CD14-positive monocyte (primary cell): ENCODE measurements around the gene BUD23. TPM values are rescaled to one million over a fixed set of nuclear protein-coding genes. Genes with fewer than 3 reads are reported as not detected.

Source experiments
- DNase-seq, 3 donors: peaks; one replicate each; pipeline ENCODE4 v3.0.0-alpha.2; 2011 to 2022
- H2AFZ ChIP-seq: 2 replicates; pipeline ENCODE4 v1.6.0; 2012; ENCODE audit warnings: mild to moderate bottlenecking, low read depth, low read length, inconsistent platforms; ENCODE audit not compliant: insufficient read depth, poor library complexity, severe bottlenecking
- H3K27ac ChIP-seq, 2 donors: 1 replicate in 1 of 2; 2 replicates in 1 of 2; pipeline ENCODE4 v1.5.1; 2012 to 2013; ENCODE audit warnings: low read length in 2 of 2, control low read depth in 1 of 2, inconsistent platforms in 1 of 2, low read depth in 1 of 2, mild to moderate bottlenecking in 1 of 2
- H3K27me3 ChIP-seq, 2 donors: one replicate each; pipeline versions ENCODE4 v1.6.0 to v1.6.1; 2011 to 2013; ENCODE audit warnings: low read length in 2 of 2; ENCODE audit not compliant: control insufficient read depth in 2 of 2, insufficient read depth in 2 of 2
- H3K36me3 ChIP-seq, 2 donors: replicated peaks in 1 of 2; 1 replicate in 1 of 2; 2 replicates in 1 of 2; pipeline versions ENCODE4 v1.5.1 to v1.6.1; 2012 to 2013; ENCODE audit warnings: low read length in 2 of 2, control low read depth in 1 of 2, inconsistent platforms in 1 of 2, mild to moderate bottlenecking in 1 of 2; ENCODE audit not compliant: insufficient read depth in 2 of 2, control insufficient read depth in 1 of 2
- H3K4me1 ChIP-seq, 2 donors: 1 replicate in 1 of 2; 2 replicates in 1 of 2; pipeline versions ENCODE4 v1.5.1 to v1.6.1; 2012 to 2013; ENCODE audit warnings: low read length in 2 of 2, control low read depth in 1 of 2, inconsistent platforms in 1 of 2, mild to moderate bottlenecking in 1 of 2, moderate library complexity in 1 of 2; ENCODE audit not compliant: insufficient read depth in 2 of 2, control insufficient read depth in 1 of 2
- H3K4me2 ChIP-seq: replicated peaks from 2 replicates; pipeline ENCODE3; 2012; ENCODE audit warnings: low read length, moderate library complexity, mild to moderate bottlenecking; ENCODE audit not compliant: poor library complexity, severe bottlenecking; ENCODE audit errors: extremely low read depth
- H3K4me3 ChIP-seq, 3 experiments: fragments of 200-600 bp in 1 of 3; sonication (generic) in 1 of 3; replicated peaks in 1 of 3; 1 replicate in 2 of 3; 2 replicates in 1 of 3; pipeline ENCODE4 v1.5.1; 2011 to 2013; ENCODE audit warnings: low read length in 3 of 3, mild to moderate bottlenecking in 3 of 3, control low read depth in 2 of 3, low read depth in 2 of 3, inconsistent platforms in 1 of 3, moderate library complexity in 1 of 3
- H3K79me2 ChIP-seq: 2 replicates; pipeline ENCODE4 v1.6.0; 2012; ENCODE audit warnings: mild to moderate bottlenecking, control low read depth, inconsistent platforms, low read length, moderate library complexity; ENCODE audit not compliant: insufficient read depth
- H3K9ac ChIP-seq: 2 replicates; pipeline ENCODE4 v1.6.0; 2017; ENCODE audit warnings: low read length, mild to moderate bottlenecking; ENCODE audit not compliant: insufficient read depth, poor library complexity, severe bottlenecking
- H3K9me3 ChIP-seq, 2 donors: replicated peaks in 1 of 2; 1 replicate in 1 of 2; 2 replicates in 1 of 2; pipeline versions ENCODE4 v1.5.1 to v1.6.1; 2012 to 2013; ENCODE audit warnings: low read length in 2 of 2, control low read depth in 1 of 2; ENCODE audit not compliant: control insufficient read depth in 1 of 2, insufficient read depth in 1 of 2
- H4K20me1 ChIP-seq: 2 replicates; pipeline ENCODE4 v1.6.0; 2012; ENCODE audit warnings: mild to moderate bottlenecking, low read length, control low read depth, moderate library complexity; ENCODE audit not compliant: insufficient read depth
- H3K27ac Mint-ChIP-seq, 7 donors: one replicate each; pipeline ENCODE4 v1.8.0; 2020; ENCODE audit warnings: mild to moderate bottlenecking in 7 of 7, mixed read lengths in 7 of 7, moderate library complexity in 6 of 7, inconsistent platforms in 2 of 7
- H3K27me3 Mint-ChIP-seq, 3 donors: one replicate each; pipeline ENCODE4 v1.8.0; 2021 to 2022; ENCODE audit warnings: low read depth in 3 of 3, mild to moderate bottlenecking in 3 of 3, mixed read lengths in 3 of 3, moderate library complexity in 3 of 3, inconsistent platforms in 1 of 3
- H3K36me3 Mint-ChIP-seq, 2 donors: one replicate each; pipeline ENCODE4 v1.8.0; 2020; ENCODE audit warnings: mixed read lengths in 2 of 2, inconsistent platforms in 1 of 2, mild to moderate bottlenecking in 1 of 2
- H3K4me1 Mint-ChIP-seq: one replicate; pipeline ENCODE4 v1.8.0; 2020; ENCODE audit warnings: mild to moderate bottlenecking, mixed read lengths
- H3K4me3 Mint-ChIP-seq, 2 donors: one replicate each; pipeline ENCODE4 v1.8.0; 2020; ENCODE audit warnings: mild to moderate bottlenecking in 2 of 2, mixed read lengths in 2 of 2, moderate library complexity in 1 of 2
- H3K9me3 Mint-ChIP-seq, 7 donors: one replicate each; pipeline ENCODE4 v1.8.0; 2020 to 2022; ENCODE audit warnings: mixed read lengths in 7 of 7, mild to moderate bottlenecking in 6 of 7, moderate library complexity in 6 of 7, inconsistent platforms in 2 of 7
- WGBS: methylation state at CpG from one replicate; pipeline ENCODE4 v1.1.5; 2013; ENCODE audit warnings: missing lambda C conversion rate; ENCODE audit not compliant: insufficient coverage; 5-methylcytosine and 5-hydroxymethylcytosine counted together
- intact Hi-C, 2 donors: fragments of 100-400 bp; cut with micrococcal nuclease; formaldehyde crosslinking; loops; one replicate each; pipeline versions ENCODE4 v1.15.0 to v1.15.1; 2023
- polyA plus RNA-seq, 3 donors: library from polyadenylated mRNA; depleted of rRNA in 1 of 3; unstranded in 2 of 3; stranded (reverse) in 1 of 3; fragments of 300-500 nt in 2 of 3; fragments of >200 nt in 1 of 3; fragmentation: Illumina TruSeq in 2 of 3; gene quantifications; 1 replicate in 2 of 3; 2 replicates in 1 of 3; pipeline ENCODE4 v1.2.3, GENCODE V29; 2012 to 2021
- TF ChIP-seq, protein P1 (sequence below): fragments of 200-600 bp; IDR thresholded peaks from one replicate; pipeline ENCODE4 v1.8.0; 2022; ENCODE audit warnings: antibody characterized with exemption, mild to moderate bottlenecking

The BUD23 gene
- polyA plus RNA-seq, 3 donors, result 44.5 to 51.9 (median 51.1) TPM

DNA sequence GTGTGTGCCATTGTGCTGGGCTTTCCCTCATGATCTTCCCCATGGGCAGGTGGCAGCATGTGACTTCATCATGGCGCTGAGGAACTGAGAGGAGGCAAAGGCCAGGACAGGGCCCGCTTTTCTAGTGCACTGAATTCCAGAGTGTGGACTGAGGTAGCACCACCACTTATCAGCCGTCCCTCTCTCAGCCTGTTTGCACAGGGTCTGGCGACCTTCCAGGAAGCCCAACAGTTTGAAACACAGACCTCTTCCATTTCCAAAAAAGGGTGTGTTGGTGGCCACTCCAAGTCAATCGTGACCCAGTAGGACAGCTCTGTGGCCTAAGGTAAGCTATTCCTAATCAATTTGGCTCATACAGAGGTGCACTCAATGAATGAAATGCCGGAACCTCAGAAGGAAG, 4.5 kb upstream of the BUD23 start:
- 100% methylated on average over 2 of the region's 6 CpGs for WGBS
- H3K4me3 Mint-ChIP-seq, result no peak overlapping the region
- peaks cover 15% of the 10 kb centered on the region for H4K20me1 ChIP-seq
- H3K27me3 Mint-ChIP-seq, result peaks cover 4 to 10% (median 10%) of the 10 kb centered on the region in 3 donors
- TF ChIP-seq, protein P1, sequence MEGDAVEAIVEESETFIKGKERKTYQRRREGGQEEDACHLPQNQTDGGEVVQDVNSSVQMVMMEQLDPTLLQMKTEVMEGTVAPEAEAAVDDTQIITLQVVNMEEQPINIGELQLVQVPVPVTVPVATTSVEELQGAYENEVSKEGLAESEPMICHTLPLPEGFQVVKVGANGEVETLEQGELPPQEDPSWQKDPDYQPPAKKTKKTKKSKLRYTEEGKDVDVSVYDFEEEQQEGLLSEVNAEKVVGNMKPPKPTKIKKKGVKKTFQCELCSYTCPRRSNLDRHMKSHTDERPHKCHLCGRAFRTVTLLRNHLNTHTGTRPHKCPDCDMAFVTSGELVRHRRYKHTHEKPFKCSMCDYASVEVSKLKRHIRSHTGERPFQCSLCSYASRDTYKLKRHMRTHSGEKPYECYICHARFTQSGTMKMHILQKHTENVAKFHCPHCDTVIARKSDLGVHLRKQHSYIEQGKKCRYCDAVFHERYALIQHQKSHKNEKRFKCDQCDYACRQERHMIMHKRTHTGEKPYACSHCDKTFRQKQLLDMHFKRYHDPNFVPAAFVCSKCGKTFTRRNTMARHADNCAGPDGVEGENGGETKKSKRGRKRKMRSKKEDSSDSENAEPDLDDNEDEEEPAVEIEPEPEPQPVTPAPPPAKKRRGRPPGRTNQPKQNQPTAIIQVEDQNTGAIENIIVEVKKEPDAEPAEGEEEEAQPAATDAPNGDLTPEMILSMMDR, result no peak
- H3K9me3 Mint-ChIP-seq, result peaks cover 0 to 2% (median 0%) of the 10 kb centered on the region in 7 donors
- DNase-seq, result no peak
- H3K79me2 ChIP-seq, result peaks cover 31% of the 10 kb centered on the region
- no peak overlapping the region for H3K9ac ChIP-seq
- intact Hi-C loops, result no loop called here
- no peaks in the 10 kb centered on the region for H3K9me3 ChIP-seq
- H3K4me1 Mint-ChIP-seq, result peaks cover 20% of the 10 kb centered on the region
- H3K36me3 Mint-ChIP-seq, result peaks cover 23 to 29% of the 10 kb centered on the region in 2 donors
- no peak overlapping the region for H3K27ac ChIP-seq
- no peak overlapping the region for H2AFZ ChIP-seq
- peaks cover 13 to 24% of the 10 kb centered on the region in 2 donors for H3K4me1 ChIP-seq
- peaks cover 3 to 20% of the 10 kb centered on the region in 2 donors for H3K36me3 ChIP-seq
- no peak overlapping the region for H3K27ac Mint-ChIP-seq
- no peak overlapping the region for H3K4me3 ChIP-seq
- no peak overlapping the region for H3K4me2 ChIP-seq
- H3K27me3 ChIP-seq, result no peaks in the 10 kb centered on the region

DNA sequence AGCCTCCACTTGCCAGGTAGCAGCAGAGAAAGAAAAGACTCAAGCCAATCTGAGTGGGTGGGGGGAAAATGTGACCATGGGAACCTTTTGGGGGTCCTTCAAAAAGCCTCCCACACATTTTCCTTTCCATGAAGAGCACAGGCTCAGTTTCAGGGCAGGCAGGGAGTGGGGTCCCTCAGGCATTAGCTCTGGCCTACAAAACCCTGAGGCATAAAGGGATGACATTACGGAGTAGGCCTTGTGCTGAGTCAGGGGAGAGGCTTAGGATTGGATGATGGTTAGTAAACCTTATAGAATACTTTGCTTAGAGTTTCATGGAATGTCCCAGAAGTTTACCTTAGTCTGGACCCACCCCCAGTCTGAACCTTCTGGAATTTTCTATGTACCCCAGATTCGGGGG, 3.7 kb upstream of the BUD23 start:
- peaks cover 0 to 2% (median 0%) of the 10 kb centered on the region in 7 donors for H3K9me3 Mint-ChIP-seq
- Histone ChIP-seq H3K79me2 (peaks cover 40% of the 10 kb centered on the region), H3K36me3 (peaks cover 3 to 20% of the 10 kb centered on the region in 2 donors), H3K4me3 (no peak overlapping the region), H3K9me3 (no peaks in the 10 kb centered on the region), H2AFZ (no peak overlapping the region), H3K27ac (no peak overlapping the region), H3K4me1 (peaks cover 19 to 30% of the 10 kb centered on the region in 2 donors), H4K20me1 (peaks cover 16% of the 10 kb centered on the region), H3K27me3 (no peaks in the 10 kb centered on the region), H3K4me2 (no peak overlapping the region), H3K9ac (no peak overlapping the region)
- WGBS, result 100% methylated on average over 2 of the region's 2 CpGs
- no peak overlapping the region for H3K27ac Mint-ChIP-seq
- H3K27me3 Mint-ChIP-seq, result peaks cover 4 to 5% (median 4%) of the 10 kb centered on the region in 3 donors
- H3K4me1 Mint-ChIP-seq, result peaks cover 22% of the 10 kb centered on the region
- intact Hi-C loops, result loop anchor here (2.0 to 10.0 kb wide), 3 partner anchors 41 to 755 kb away; partner anchors contain the start of genes ABHD11 (in 2 of the 2) and POM121 (in 1 of the 2)
- TF ChIP-seq, protein P1, result no peak
- DNase-seq, result no peak
- H3K4me3 Mint-ChIP-seq, result no peak overlapping the region
- peaks cover 23 to 29% of the 10 kb centered on the region in 2 donors for H3K36me3 Mint-ChIP-seq
